A673 (cell line): ENCODE measurements around the gene MAGEB16. TPM values are rescaled to one million over a fixed set of nuclear protein-coding genes. Genes with fewer than 3 reads are reported as not detected.

Source experiments
- BruUV-seq: library from RNA; stranded (reverse); fragments of 400-500 nt; replicated peaks from 2 replicates; lab custom pipeline; 2021; lab: Mats Ljungman, UMichigan
- CTCF ChIA-PET: fragments of 300-600 bp; sonication (Branson Sonifier 250); formaldehyde crosslinking; loops from one replicate; lab custom pipeline; 2022; ENCODE audit warnings: antibody characterized with exemption; lab: Charles Lee
- POLR2A ChIA-PET: fragments of 300-600 bp; sonication (Branson Sonifier 250); formaldehyde crosslinking; loops from one replicate; lab custom pipeline; 2022; ENCODE audit warnings: antibody characterized with exemption; ENCODE audit not compliant: low non-redundant PET; lab: Charles Lee
- DNase-seq: peaks from one replicate; pipeline ENCODE4 v3.0.0-alpha.2; 2015; ENCODE audit warnings: low spot score
- H3K27ac ChIP-seq: fragments of 200-600 bp; sonication (generic); 2 replicates; pipeline ENCODE4 v1.5.1; 2016; ENCODE audit warnings: mixed run types, low read depth, mild to moderate bottlenecking, mixed read lengths, antibody characterized with exemption, low read length; ENCODE audit not compliant: poor library complexity, severe bottlenecking
- H3K27me3 ChIP-seq: fragments of 200-600 bp; sonication (generic); replicated peaks from 2 replicates; pipeline ENCODE4 v1.6.1; 2017; ENCODE audit warnings: mixed run types, low read depth, mild to moderate bottlenecking, mixed read lengths, antibody characterized with exemption, low read length; ENCODE audit not compliant: insufficient read depth, poor library complexity
- H3K36me3 ChIP-seq: fragments of 200-600 bp; sonication (generic); 2 replicates; pipeline ENCODE4 v1.6.1; 2016; ENCODE audit warnings: mixed run types, mild to moderate bottlenecking, mixed read lengths, antibody characterized with exemption, low read length; ENCODE audit not compliant: insufficient read depth, poor library complexity, severe bottlenecking
- H3K4me1 ChIP-seq: fragments of 200-600 bp; sonication (generic); 2 replicates; pipeline ENCODE4 v1.6.1; 2017; ENCODE audit warnings: mixed run types, mild to moderate bottlenecking, mixed read lengths, antibody characterized with exemption, low read length; ENCODE audit not compliant: insufficient read depth, poor library complexity, severe bottlenecking
- H3K4me3 ChIP-seq: fragments of 200-600 bp; sonication (generic); 2 replicates; pipeline ENCODE4 v1.5.1; 2016; ENCODE audit warnings: low read depth, mixed run types, mild to moderate bottlenecking, mixed read lengths, low read length; ENCODE audit not compliant: poor library complexity, severe bottlenecking
- H3K9me3 ChIP-seq: fragments of 200-600 bp; sonication (generic); 2 replicates; pipeline ENCODE4 v1.6.1; 2016; ENCODE audit warnings: mixed run types, low read depth, mild to moderate bottlenecking, mixed read lengths, antibody characterized with exemption, low read length; ENCODE audit not compliant: poor library complexity, severe bottlenecking
- EZH2 ChIP-seq: fragments of 200-600 bp; sonication (generic); IDR thresholded peaks from 2 replicates; pipeline ENCODE4 v1.6.1; 2017; ENCODE audit warnings: borderline replicate concordance, low read depth, mild to moderate bottlenecking, mixed read lengths, antibody characterized with exemption, low read length; ENCODE audit not compliant: poor library complexity, severe bottlenecking
- intact Hi-C: fragments of 100-400 bp; cut with micrococcal nuclease; formaldehyde crosslinking; loops from one replicate; pipeline ENCODE4 v1.10.0; 2022; ENCODE audit not compliant: unreplicated experiment
- total RNA-seq: library from RNA; stranded (reverse); gene quantifications from 2 replicates; pipeline ENCODE4 v1.2.3, GENCODE V29; 2021
- TF ChIP-seq, protein P1 (sequence below): fragments of 300-800, 200-600 bp; sonication (generic); conservative IDR thresholded peaks from 2 replicates; pipeline ENCODE4 v1.5.1; 2017; ENCODE audit warnings: low read depth, mild to moderate bottlenecking, antibody characterized with exemption, low read length, moderate library complexity, mixed read lengths

Gene MAGEB16
- total RNA-seq, 1 experiment from 2014 or later, result not detected

DNA sequence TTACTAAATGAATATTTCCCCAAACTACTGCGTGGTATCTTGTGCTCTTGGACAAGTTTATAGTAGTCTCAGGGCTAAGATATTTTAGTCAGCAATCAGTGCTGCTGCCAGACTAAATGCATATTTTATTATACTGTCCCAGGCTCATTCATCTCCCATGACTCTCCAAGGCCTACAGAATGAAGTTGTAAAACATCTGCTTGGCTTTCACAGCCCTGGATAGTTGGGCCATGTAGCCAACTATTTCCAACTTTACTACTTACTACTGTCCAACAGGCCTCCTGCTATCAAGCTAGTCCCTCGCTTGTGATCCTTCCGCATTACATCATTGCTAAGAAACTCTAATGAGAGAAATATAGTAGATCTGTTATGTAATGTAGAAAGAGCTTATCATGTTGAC, 31.4 kb downstream of the MAGEB16 start:
- H3K27ac ChIP-seq, result no peak overlapping the region
- BruUV-seq, result no TSS peak
- TF ChIP-seq, protein P1, sequence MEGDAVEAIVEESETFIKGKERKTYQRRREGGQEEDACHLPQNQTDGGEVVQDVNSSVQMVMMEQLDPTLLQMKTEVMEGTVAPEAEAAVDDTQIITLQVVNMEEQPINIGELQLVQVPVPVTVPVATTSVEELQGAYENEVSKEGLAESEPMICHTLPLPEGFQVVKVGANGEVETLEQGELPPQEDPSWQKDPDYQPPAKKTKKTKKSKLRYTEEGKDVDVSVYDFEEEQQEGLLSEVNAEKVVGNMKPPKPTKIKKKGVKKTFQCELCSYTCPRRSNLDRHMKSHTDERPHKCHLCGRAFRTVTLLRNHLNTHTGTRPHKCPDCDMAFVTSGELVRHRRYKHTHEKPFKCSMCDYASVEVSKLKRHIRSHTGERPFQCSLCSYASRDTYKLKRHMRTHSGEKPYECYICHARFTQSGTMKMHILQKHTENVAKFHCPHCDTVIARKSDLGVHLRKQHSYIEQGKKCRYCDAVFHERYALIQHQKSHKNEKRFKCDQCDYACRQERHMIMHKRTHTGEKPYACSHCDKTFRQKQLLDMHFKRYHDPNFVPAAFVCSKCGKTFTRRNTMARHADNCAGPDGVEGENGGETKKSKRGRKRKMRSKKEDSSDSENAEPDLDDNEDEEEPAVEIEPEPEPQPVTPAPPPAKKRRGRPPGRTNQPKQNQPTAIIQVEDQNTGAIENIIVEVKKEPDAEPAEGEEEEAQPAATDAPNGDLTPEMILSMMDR, result no peak
- no peak for TF ChIP-seq EZH2
- CTCF ChIA-PET, result no interaction called here
- no peaks in the 10 kb centered on the region for H3K4me1 ChIP-seq
- POLR2A ChIA-PET, result no interaction called here
- DNase-seq, result no peak
- H3K27me3 ChIP-seq, result no peaks in the 10 kb centered on the region
- intact Hi-C loops, result no loop called here
- no peaks in the 10 kb centered on the region for H3K36me3 ChIP-seq
- H3K4me3 ChIP-seq, result no peak overlapping the region
- no peaks in the 10 kb centered on the region for H3K9me3 ChIP-seq

GRCh38 chrX:35841872-35842271, 43.7 kb downstream of the MAGEB16 start:
- no peaks in the 10 kb centered on the region for H3K9me3 ChIP-seq
- H3K27me3 ChIP-seq, result no peaks in the 10 kb centered on the region
- no peak for DNase-seq
- intact Hi-C loops, result no loop called here
- CTCF ChIA-PET, result no interaction called here
- no peak overlapping the region for H3K27ac ChIP-seq
- POLR2A ChIA-PET, result no interaction called here
- BruUV-seq, result no TSS peak
- H3K4me3 ChIP-seq, result no peak overlapping the region
- H3K36me3 ChIP-seq, result no peaks in the 10 kb centered on the region
- TF ChIP-seq, protein P1, result no peak
- no peak for TF ChIP-seq EZH2
- no peaks in the 10 kb centered on the region for H3K4me1 ChIP-seq

GRCh38 chrX:35842674-35843073, 44.5 kb downstream of the MAGEB16 start:
- CTCF ChIA-PET, result no interaction called here
- Histone ChIP-seq H3K9me3 (no peaks in the 10 kb centered on the region), H3K36me3 (no peaks in the 10 kb centered on the region), H3K4me3 (no peak overlapping the region), H3K4me1 (no peaks in the 10 kb centered on the region), H3K27me3 (no peaks in the 10 kb centered on the region), H3K27ac (no peak overlapping the region)
- POLR2A ChIA-PET, result no interaction called here
- BruUV-seq, result no TSS peak
- intact Hi-C loops, result no loop called here
- TF ChIP-seq, protein P1, result no peak
- TF ChIP-seq EZH2, result no peak
- no peak for DNase-seq
